Measurements from ENCODE around the gene RGMA. TPM values are rescaled to one million over a fixed set of nuclear protein-coding genes. Genes with fewer than 3 reads are reported as not detected.

RGMA gene
- total and polyA plus RNA-seq, 2 of the 8 experiments (the other 6 are each of a cell fraction or from before 2014, with no cell fraction given): 19.9 to 39.8 TPM

DNA sequence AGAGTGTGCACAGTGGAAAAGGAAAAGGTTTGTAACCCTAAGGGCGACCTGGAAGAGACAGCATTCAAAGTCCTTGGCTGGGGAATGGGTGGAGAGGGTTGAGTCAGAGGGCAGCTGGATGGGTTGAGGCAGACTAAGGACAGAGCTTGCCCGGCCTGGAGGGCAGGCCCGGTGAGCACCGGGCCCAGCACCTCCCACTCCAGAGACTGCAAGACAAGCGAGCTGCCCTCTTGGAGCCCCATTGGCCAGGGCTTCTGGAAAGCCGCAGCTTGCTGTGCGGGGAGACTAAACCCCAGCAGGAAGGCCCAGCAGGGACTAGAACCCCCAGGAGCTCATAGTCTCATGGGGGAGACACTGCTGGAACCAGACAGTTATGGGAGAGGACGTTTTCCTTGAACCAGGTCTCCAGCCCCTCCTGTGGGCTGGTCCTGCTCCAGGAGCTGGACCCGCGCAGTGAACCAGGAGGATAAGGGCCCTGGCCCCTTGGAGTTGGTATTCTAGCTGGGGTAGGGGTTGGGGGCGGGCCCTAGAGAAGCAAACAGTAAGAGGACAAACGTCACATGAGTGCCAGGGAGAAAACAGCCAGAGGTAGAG is 59.1 kb downstream of the RGMA start (continued):
- TF ChIP-seq SP1 (IDR thresholded peaks at IDR 0.05; ENCODE audit: low read depth, low read length) (no peak), RBBP5 (IDR thresholded peaks at IDR 0.05; ENCODE audit: borderline replicate concordance, low read depth, low read length) (no peak), RNF2 (IDR thresholded peaks at IDR 0.05; ENCODE audit: borderline replicate concordance, low read depth, low read length, missing control alignments, poor library complexity, severe bottlenecking) (no peak), EGR1 (IDR thresholded peaks at IDR 0.05; ENCODE audit: borderline replicate concordance, low read depth, low read length) (no peak), POLR2A (IDR thresholded peaks at IDR 0.05; ENCODE audit: control extremely low read depth in 1 of 2, low read depth in 2 of 2, low read length in 2 of 2) (no peak), BRCA1 (IDR thresholded peaks at IDR 0.05; ENCODE audit: low read depth, low read length) (no peak)

Measured in H1 (cell line).